ENCODE data around the gene AGTRAP.
A peak's percentile ranks its signal among the peaks of the same experiment; 100 is the strongest.

Gene AGTRAP

GRCh38 chr1:11707621-11708276 lies 28.2 kb upstream of the AGTRAP start:
- peak; percentile 54 for DNase-seq

GRCh38 chr1:11708554-11709350 lies 27.2 kb upstream of the AGTRAP start:
- DNase-seq = peak; percentile 43

- no peak for DNase-seq
Measured at GRCh38 chr1:11711490-11711889, 24.4 kb upstream of the AGTRAP start.

- peak; percentile 35 for DNase-seq
Measured at GRCh38 chr1:11712285-11712684, 23.7 kb upstream of the AGTRAP start.

- peak; percentile 43 for DNase-seq
Measured at GRCh38 chr1:11713095-11713494, 22.8 kb upstream of the AGTRAP start.

- DNase-seq = peak; percentile 50
Measured at GRCh38 chr1:11714831-11715575, 20.9 kb upstream of the AGTRAP start.

- DNase-seq = peak; percentile 77
Measured at GRCh38 chr1:11719313-11720032, 16.5 kb upstream of the AGTRAP start.

GRCh38 chr1:11720033-11720376 lies 15.9 kb upstream of the AGTRAP start:
- no peak for DNase-seq

GRCh38 chr1:11720525-11720924 lies 15.4 kb upstream of the AGTRAP start:
- no peak for DNase-seq

GRCh38 chr1:11721311-11721710 lies 14.6 kb upstream of the AGTRAP start:
- DNase-seq = peak; percentile 53

GRCh38 chr1:11722538-11722937 lies 13.4 kb upstream of the AGTRAP start:
- DNase-seq = no peak

GRCh38 chr1:11725616-11726015 lies 10.3 kb upstream of the AGTRAP start:
- DNase-seq = no peak

- DNase-seq = peak; percentile 35
Measured at GRCh38 chr1:11727119-11727518, 8.8 kb upstream of the AGTRAP start.

- no peak for DNase-seq
Measured at GRCh38 chr1:11728126-11728806, 7.7 kb upstream of the AGTRAP start.

- DNase-seq = no peak
Measured at GRCh38 chr1:11729155-11729497, 6.8 kb upstream of the AGTRAP start.

- DNase-seq = peak; percentile 72
Measured at GRCh38 chr1:11729498-11730428, 6.2 kb upstream of the AGTRAP start.

- DNase-seq = no peak
Measured at GRCh38 chr1:11730429-11730891, 5.5 kb upstream of the AGTRAP start.

- peak; percentile 74 for DNase-seq
Measured at GRCh38 chr1:11731691-11732283, 4.1 kb upstream of the AGTRAP start.

- no peak for DNase-seq
Measured at GRCh38 chr1:11733306-11733705, 2.6 kb upstream of the AGTRAP start.

- DNase-seq = no peak
Measured at GRCh38 chr1:11735531-11735853, 444 bp upstream of the AGTRAP start.

All from islet precursor cell (in vitro differentiated cells).